ENCODE data around the gene HSPA5. TPM values are rescaled to one million over a fixed set of nuclear protein-coding genes. Genes with fewer than 3 reads are reported as not detected.

The HSPA5 gene
- total RNA-seq, 1 experiment from 2014 or later: 288 TPM

DNA sequence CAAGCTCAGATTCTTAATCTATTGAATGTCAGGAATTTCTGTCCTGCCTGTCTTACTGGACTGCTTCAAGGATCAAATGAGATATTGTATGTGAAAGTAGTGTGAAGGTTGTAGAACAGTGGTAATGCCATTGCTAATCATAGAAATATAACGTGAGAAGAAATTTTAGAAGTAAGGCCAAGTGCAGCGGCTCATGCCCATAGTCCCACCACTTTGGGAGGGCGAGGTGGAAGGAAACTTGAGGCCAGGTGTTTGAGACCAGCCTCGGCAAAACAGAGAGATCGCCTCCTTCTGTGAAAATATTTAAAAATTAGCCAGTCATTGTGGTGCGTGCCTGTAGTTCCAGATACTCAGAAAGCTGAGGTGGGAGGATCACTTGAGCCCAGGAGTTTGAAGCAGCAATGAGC, 5.1 kb upstream of the HSPA5 start:
- no peaks in the 10 kb centered on the region for H3K36me3 ChIP-seq (ENCODE audit: control insufficient read depth, insufficient read depth, low read length)
- Mint-ChIP-seq H3K27me3 (ENCODE audit: insufficient read depth, unreplicated experiment) (no peaks in the 10 kb centered on the region), H3K4me1 (ENCODE audit: low read depth, unreplicated experiment) (peaks cover 11% of the 10 kb centered on the region), H3K36me3 (ENCODE audit: insufficient read depth, unreplicated experiment) (peaks cover 12% of the 10 kb centered on the region), H3K9me3 (ENCODE audit: unreplicated experiment) (no peaks in the 10 kb centered on the region), H3K27ac (ENCODE audit: unreplicated experiment) (peak overlapping the region; percentile 34), H3K4me3 (ENCODE audit: unreplicated experiment) (no peak overlapping the region)
- H3K9me3 ChIP-seq: no peaks in the 10 kb centered on the region
- peaks cover 10% of the 10 kb centered on the region for H3K4me1 ChIP-seq
- TF ChIP-seq, protein P1, sequence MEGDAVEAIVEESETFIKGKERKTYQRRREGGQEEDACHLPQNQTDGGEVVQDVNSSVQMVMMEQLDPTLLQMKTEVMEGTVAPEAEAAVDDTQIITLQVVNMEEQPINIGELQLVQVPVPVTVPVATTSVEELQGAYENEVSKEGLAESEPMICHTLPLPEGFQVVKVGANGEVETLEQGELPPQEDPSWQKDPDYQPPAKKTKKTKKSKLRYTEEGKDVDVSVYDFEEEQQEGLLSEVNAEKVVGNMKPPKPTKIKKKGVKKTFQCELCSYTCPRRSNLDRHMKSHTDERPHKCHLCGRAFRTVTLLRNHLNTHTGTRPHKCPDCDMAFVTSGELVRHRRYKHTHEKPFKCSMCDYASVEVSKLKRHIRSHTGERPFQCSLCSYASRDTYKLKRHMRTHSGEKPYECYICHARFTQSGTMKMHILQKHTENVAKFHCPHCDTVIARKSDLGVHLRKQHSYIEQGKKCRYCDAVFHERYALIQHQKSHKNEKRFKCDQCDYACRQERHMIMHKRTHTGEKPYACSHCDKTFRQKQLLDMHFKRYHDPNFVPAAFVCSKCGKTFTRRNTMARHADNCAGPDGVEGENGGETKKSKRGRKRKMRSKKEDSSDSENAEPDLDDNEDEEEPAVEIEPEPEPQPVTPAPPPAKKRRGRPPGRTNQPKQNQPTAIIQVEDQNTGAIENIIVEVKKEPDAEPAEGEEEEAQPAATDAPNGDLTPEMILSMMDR (IDR thresholded peaks at IDR 0.05; ENCODE audit: insufficient read depth in 1 of 2, low read depth in 1 of 2, low read length in 1 of 2, severe bottlenecking in 1 of 2, unreplicated experiment in 1 of 2): no peak
- no TSS peak for BruUV-seq (replicated peaks)
- intact Hi-C loops (cut with micrococcal nuclease; ENCODE audit: unreplicated experiment): loop anchor here (10.0 kb wide), 1 partner anchor 381 kb away; the partner anchor contains the start of genes ARPC5L and RPL35
- DNase-seq: no peak
- ChIA-PET POLR2A (no interaction called here), CTCF (no interaction called here)
- H3K4me3 ChIP-seq (ENCODE audit: low read depth, low read length): no peak overlapping the region
- H3K27me3 ChIP-seq (replicated peaks; ENCODE audit: control insufficient read depth, insufficient read depth, low read length): no peaks in the 10 kb centered on the region

DNA sequence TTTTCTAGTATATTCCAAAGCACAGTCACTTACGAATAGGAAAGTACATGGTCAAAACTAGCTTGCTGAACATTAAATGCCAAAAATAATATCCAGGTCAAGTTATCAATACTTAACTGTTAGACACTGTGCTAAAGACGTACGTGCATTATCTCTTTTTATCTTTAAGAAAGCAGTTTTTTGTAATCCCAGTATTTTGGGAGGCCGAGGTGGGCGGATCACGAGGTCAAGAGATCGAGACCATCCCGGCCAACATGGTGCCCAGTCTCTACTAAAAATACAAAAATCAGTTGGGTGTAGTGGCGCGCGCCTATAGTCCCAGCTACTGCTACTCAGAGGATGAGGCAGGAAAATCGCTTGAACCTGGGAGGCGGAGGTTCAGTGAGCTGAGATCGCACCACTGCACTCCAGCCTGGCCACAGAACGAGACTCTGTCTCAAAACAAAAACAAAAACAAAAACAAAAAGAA, 2.7 kb upstream of the HSPA5 start:
- intact Hi-C loops (cut with micrococcal nuclease; ENCODE audit: unreplicated experiment): loop anchor here (1.0 to 10.0 kb wide), 2 partner anchors 28 to 379 kb away; partner anchors contain the start of genes ARPC5L and RPL35
- no peaks in the 10 kb centered on the region for H3K9me3 Mint-ChIP-seq (ENCODE audit: unreplicated experiment)
- Histone ChIP-seq H3K36me3 (ENCODE audit: control insufficient read depth, insufficient read depth, low read length) (no peaks in the 10 kb centered on the region; the same call in 1 of the 2 replicates), H3K4me1 (peaks cover 14% of the 10 kb centered on the region), H3K27me3 (replicated peaks; ENCODE audit: control insufficient read depth, insufficient read depth, low read length) (no peaks in the 10 kb centered on the region), H3K4me3 (ENCODE audit: low read depth, low read length) (no peak overlapping the region), H3K9me3 (no peaks in the 10 kb centered on the region)
- H3K27ac Mint-ChIP-seq (ENCODE audit: unreplicated experiment): peak overlapping the region; percentile 75
- no peak for DNase-seq
- TF ChIP-seq, protein P1 (IDR thresholded peaks at IDR 0.05; ENCODE audit: insufficient read depth in 1 of 2, low read depth in 1 of 2, low read length in 1 of 2, severe bottlenecking in 1 of 2, unreplicated experiment in 1 of 2): no peak
- H3K27me3 Mint-ChIP-seq (ENCODE audit: insufficient read depth, unreplicated experiment): no peaks in the 10 kb centered on the region
- ChIA-PET CTCF (no interaction called here), POLR2A (no interaction called here)
- no TSS peak for BruUV-seq (replicated peaks)
- H3K4me3 Mint-ChIP-seq (ENCODE audit: unreplicated experiment): no peak overlapping the region
- H3K4me1 Mint-ChIP-seq (ENCODE audit: low read depth, unreplicated experiment): peaks cover 16% of the 10 kb centered on the region
- H3K36me3 Mint-ChIP-seq (ENCODE audit: insufficient read depth, unreplicated experiment): peaks cover 37% of the 10 kb centered on the region

DNA sequence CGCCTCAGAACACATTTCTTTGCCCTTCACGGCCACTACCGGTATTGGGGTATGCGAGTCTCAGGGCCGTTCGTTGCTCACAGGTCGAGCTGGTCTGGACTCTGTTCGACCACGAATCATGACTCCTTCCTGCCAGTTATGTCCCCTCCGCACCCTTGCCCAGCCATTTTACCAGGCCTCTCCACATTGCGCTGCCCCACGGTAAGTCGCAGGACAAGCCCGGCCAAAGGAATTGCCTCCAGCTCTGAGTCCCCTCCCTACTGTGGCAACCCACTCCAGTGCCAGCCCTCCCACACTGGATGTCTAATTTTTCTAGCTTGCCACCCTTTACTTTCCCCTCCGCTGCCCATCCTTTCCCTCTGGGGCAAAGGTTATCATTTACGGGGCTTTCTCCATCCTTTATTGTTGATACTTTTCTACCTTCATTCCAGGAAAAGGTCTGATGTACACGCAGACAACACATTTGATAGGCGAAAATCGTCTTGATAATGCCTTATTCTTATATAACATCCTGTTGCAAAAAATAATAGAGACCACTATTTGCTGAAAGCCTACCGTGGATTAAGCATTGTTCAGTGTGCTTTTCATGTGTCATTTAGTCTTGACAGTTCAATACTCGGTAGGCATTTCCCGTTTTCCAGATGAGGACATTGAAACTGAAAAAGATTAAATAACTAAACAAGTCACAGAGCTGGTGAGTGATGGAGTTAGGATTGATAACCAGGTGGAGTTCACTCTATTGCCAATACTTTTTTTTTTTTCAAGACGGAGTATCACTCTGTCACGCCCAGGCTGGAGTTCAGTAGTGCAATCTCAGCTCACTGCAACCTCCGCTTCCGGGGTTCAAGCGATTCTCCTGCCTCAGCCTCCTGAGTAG, 958 bp upstream of the HSPA5 start:
- intact Hi-C loops (cut with micrococcal nuclease; ENCODE audit: unreplicated experiment): loop anchor here (1.0 to 10.0 kb wide), 4 partner anchors 19 to 377 kb away; partner anchors contain the start of genes ARPC5L, GAPVD1, RABEPK and RPL35
- H3K4me1 Mint-ChIP-seq (ENCODE audit: low read depth, unreplicated experiment): peaks cover 23% of the 10 kb centered on the region
- H3K4me3 Mint-ChIP-seq (ENCODE audit: unreplicated experiment): peak overlapping the region; percentile 93
- H3K27ac Mint-ChIP-seq (ENCODE audit: unreplicated experiment): peak overlapping the region; percentile 90
- DNase-seq: no peak
- no peaks in the 10 kb centered on the region; the same call in 1 of the 2 replicates for H3K36me3 ChIP-seq (ENCODE audit: control insufficient read depth, insufficient read depth, low read length)
- TF ChIP-seq, protein P1 (IDR thresholded peaks at IDR 0.05; ENCODE audit: insufficient read depth in 1 of 2, low read depth in 1 of 2, low read length in 1 of 2, severe bottlenecking in 1 of 2, unreplicated experiment in 1 of 2): no peak
- peaks cover 54% of the 10 kb centered on the region for H3K36me3 Mint-ChIP-seq (ENCODE audit: insufficient read depth, unreplicated experiment)
- BruUV-seq (replicated peaks): TSS peak; percentile 93
- H3K9me3 Mint-ChIP-seq (ENCODE audit: unreplicated experiment): no peaks in the 10 kb centered on the region
- H3K4me1 ChIP-seq: peaks cover 25% of the 10 kb centered on the region
- peak overlapping the region; percentile 70 for H3K4me3 ChIP-seq (ENCODE audit: low read depth, low read length)
- H3K27me3 ChIP-seq (replicated peaks; ENCODE audit: control insufficient read depth, insufficient read depth, low read length): no peaks in the 10 kb centered on the region
- H3K27me3 Mint-ChIP-seq (ENCODE audit: insufficient read depth, unreplicated experiment): no peaks in the 10 kb centered on the region
- no peaks in the 10 kb centered on the region for H3K9me3 ChIP-seq
- ChIA-PET POLR2A (interaction anchor here (0.6 to 1.7 kb wide), 27 partner anchors 10 to 538 kb away, joined by 3 to 22 read pairs (median 5); partner anchors contain the start of genes GAPVD1, GOLGA1, RABEPK and SCAI), CTCF (interaction anchor here (0.7 to 2.2 kb wide), 5 partner anchors 14 to 389 kb away, joined by 3 to 10 read pairs (median 4); partner anchors contain the start of genes RABEPK and WDR38)

All from Caco-2 (cell line).